Sigmoid colon (tissue), 7 donors: Measurements from ENCODE around the gene VPS33A. TPM values are rescaled to one million over a fixed set of nuclear protein-coding genes. Genes with fewer than 3 reads are reported as not detected.
"Not testable (repeated sequence)": the region's sequence is repeated elsewhere in the genome, so short reads cannot be mapped to it uniquely, and the experiment has no call there.

Experiments
- DNase-seq: peaks from one replicate; pipeline ENCODE4 v3.0.0-alpha.2; 2019
- H3K27ac ChIP-seq, 4 donors: fragments of 200-600 bp; sonication (generic); one replicate each; pipeline ENCODE4 v1.5.1; 2016 to 2019; ENCODE audit warnings: mild to moderate bottlenecking in 1 of 4
- H3K27me3 ChIP-seq, 3 donors: fragments of 200-600 bp; sonication (generic); one replicate each; pipeline ENCODE4 v1.5.1; 2019; ENCODE audit warnings: mild to moderate bottlenecking in 1 of 3
- H3K36me3 ChIP-seq, 4 donors: fragments of 200-600 bp; sonication (generic); one replicate each; pipeline ENCODE4 v1.5.1; 2016 to 2019
- H3K4me1 ChIP-seq, 4 donors: fragments of 200-600 bp; sonication (generic); one replicate each; pipeline ENCODE4 v1.5.1; 2017 to 2019
- H3K4me3 ChIP-seq, 4 donors: fragments of 200-600 bp; sonication (generic); one replicate each; pipeline ENCODE4 v1.5.1; 2017 to 2019; ENCODE audit warnings: mild to moderate bottlenecking in 2 of 4, moderate library complexity in 1 of 4
- H3K9me3 ChIP-seq, 4 donors: fragments of 200-600 bp in 3 of 4; sonication (generic) in 3 of 4; one replicate each; pipeline versions ENCODE4 v1.5.1 to v1.6.1; 2013 to 2019
- EP300 ChIP-seq, 4 donors: sonication (generic); formaldehyde crosslinking; IDR thresholded peaks; one replicate each; pipeline ENCODE4 v1.6.1; 2017; ENCODE audit warnings: antibody characterized with exemption in 4 of 4
- POLR2A ChIP-seq, 2 donors: fragments of 450-650 bp; IDR thresholded peaks; one replicate each; pipeline ENCODE4 v1.6.1; 2016; ENCODE audit warnings: antibody characterized with exemption in 2 of 2, mild to moderate bottlenecking in 2 of 2, moderate library complexity in 2 of 2
- POLR2AphosphoS5 ChIP-seq, 4 donors: sonication (generic); formaldehyde crosslinking; IDR thresholded peaks; one replicate each; pipeline ENCODE4 v1.6.1; 2017; ENCODE audit warnings: antibody characterized with exemption in 4 of 4
- WGBS, 2 donors: extraction: QIAGEN DNeasy Blood & Tissue Kit; methylation state at CpG; one replicate each; pipeline ENCODE4 v1.1.7; 2013; 5-methylcytosine and 5-hydroxymethylcytosine counted together
- intact Hi-C: fragments of 100-400 bp; cut with DNase I; formaldehyde crosslinking; loops from one replicate; pipeline ENCODE4 v1.15.1; 2023
- polyA plus RNA-seq, 3 donors: library from polyadenylated mRNA; stranded (reverse); fragments of 200-250 nt; gene quantifications; one replicate each; pipeline ENCODE4 v1.2.3, GENCODE V29; 2013
- total RNA-seq, 4 donors: library from RNA; depleted of rRNA; stranded (reverse); fragments of >200 nt; gene quantifications; one replicate each; pipeline ENCODE4 v1.1.0, GENCODE V29; 2016
- TF ChIP-seq, protein P1 (sequence below), 4 experiments: fragments of 450-650 bp in 3 of 4; fragments of 200-600 bp in 1 of 4; IDR thresholded peaks; one replicate each; pipeline ENCODE4 v1.5.1; 2016 to 2019; ENCODE audit warnings: antibody characterized with exemption in 4 of 4, mild to moderate bottlenecking in 3 of 4, moderate library complexity in 2 of 4
- donor health status: healthy with polysubstance abuse.
- donor health status: Bipolar disorder and iron deficiency.
- donor health status: healthy.

The VPS33A gene
- total and polyA plus RNA-seq, 7 donors = 9.6 to 17.8 (median 15.1) TPM

- DNase-seq = no peak
- peak overlapping the region in 3 of 4 donors; percentile 46 to 58 (median 57) for H3K4me3 ChIP-seq
- H3K27me3 ChIP-seq = peaks cover 15 to 68% (median 58%) of the 10 kb centered on the region in 3 donors
- WGBS, 2 donors = 10% methylated on average over 71 of the region's 71 CpGs
- TF ChIP-seq POLR2A (IDR thresholded peaks at IDR 0.05) (no peak), EP300 (IDR thresholded peaks at IDR 0.05) (no peak), POLR2AphosphoS5 (IDR thresholded peaks at IDR 0.05) (no peak)
- TF ChIP-seq, protein P1, sequence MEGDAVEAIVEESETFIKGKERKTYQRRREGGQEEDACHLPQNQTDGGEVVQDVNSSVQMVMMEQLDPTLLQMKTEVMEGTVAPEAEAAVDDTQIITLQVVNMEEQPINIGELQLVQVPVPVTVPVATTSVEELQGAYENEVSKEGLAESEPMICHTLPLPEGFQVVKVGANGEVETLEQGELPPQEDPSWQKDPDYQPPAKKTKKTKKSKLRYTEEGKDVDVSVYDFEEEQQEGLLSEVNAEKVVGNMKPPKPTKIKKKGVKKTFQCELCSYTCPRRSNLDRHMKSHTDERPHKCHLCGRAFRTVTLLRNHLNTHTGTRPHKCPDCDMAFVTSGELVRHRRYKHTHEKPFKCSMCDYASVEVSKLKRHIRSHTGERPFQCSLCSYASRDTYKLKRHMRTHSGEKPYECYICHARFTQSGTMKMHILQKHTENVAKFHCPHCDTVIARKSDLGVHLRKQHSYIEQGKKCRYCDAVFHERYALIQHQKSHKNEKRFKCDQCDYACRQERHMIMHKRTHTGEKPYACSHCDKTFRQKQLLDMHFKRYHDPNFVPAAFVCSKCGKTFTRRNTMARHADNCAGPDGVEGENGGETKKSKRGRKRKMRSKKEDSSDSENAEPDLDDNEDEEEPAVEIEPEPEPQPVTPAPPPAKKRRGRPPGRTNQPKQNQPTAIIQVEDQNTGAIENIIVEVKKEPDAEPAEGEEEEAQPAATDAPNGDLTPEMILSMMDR (IDR thresholded peaks at IDR 0.05) = no peak
- H3K27ac ChIP-seq = no peak overlapping the region
- H3K9me3 ChIP-seq = no peaks in the 10 kb centered on the region
- intact Hi-C loops = no loop called here
- H3K36me3 ChIP-seq = peaks cover 12 to 27% (median 24%) of the 10 kb centered on the region in 4 donors
- peaks cover 0 to 20% (median 19%) of the 10 kb centered on the region in 4 donors for H3K4me1 ChIP-seq
Observed at GRCh38 chr12:122204167-122205052, 61.9 kb downstream of the VPS33A start.

GRCh38 chr12:122203301-122204166 is 62.8 kb downstream of the VPS33A start, which contains the start of gene B3GNT4:
TSS of gene B3GNT4 (plus strand) at chr12:122203709. CDS start at chr12:122204619, 910 bp downstream.
- DNase-seq = no peak
- Histone ChIP-seq H3K4me1 (peaks cover 0 to 20% (median 19%) of the 10 kb centered on the region in 4 donors), H3K36me3 (peaks cover 7 to 19% (median 17%) of the 10 kb centered on the region in 4 donors), H3K4me3 (peak within 1 kb of the TSS; percentile 24 to 58 (median 52)), H3K9me3 (no peaks in the 10 kb centered on the region), H3K27ac (no peak within 1 kb of the TSS), H3K27me3 (peaks cover 15 to 68% (median 58%) of the 10 kb centered on the region in 3 donors)
- intact Hi-C loops = no loop called here
- peak in 1 of 4 donors; percentile 4 for TF ChIP-seq POLR2AphosphoS5 (IDR thresholded peaks at IDR 0.05)
- no peak for TF ChIP-seq EP300 (IDR thresholded peaks at IDR 0.05)
- WGBS, 2 donors = 1% methylated on average over 104 of the region's 104 CpGs

GRCh38 chr12:122202811-122203210 is 63.5 kb downstream of the VPS33A start:
- WGBS, 2 donors = 69 to 70% methylated on average over 19 of the region's 19 CpGs
- Histone ChIP-seq H3K27me3 (peaks cover 15 to 68% (median 58%) of the 10 kb centered on the region in 3 donors), H3K4me1 (peaks cover 0 to 20% (median 19%) of the 10 kb centered on the region in 4 donors), H3K4me3 (peak overlapping the region in 3 of 4 donors; percentile 46 to 58 (median 57)), H3K36me3 (peaks cover under 1 to 11% (median 10%) of the 10 kb centered on the region in 4 donors)
- DNase-seq, intact Hi-C loops, H3K27ac ChIP-seq, H3K9me3 ChIP-seq: not testable (repeated sequence)

DNA sequence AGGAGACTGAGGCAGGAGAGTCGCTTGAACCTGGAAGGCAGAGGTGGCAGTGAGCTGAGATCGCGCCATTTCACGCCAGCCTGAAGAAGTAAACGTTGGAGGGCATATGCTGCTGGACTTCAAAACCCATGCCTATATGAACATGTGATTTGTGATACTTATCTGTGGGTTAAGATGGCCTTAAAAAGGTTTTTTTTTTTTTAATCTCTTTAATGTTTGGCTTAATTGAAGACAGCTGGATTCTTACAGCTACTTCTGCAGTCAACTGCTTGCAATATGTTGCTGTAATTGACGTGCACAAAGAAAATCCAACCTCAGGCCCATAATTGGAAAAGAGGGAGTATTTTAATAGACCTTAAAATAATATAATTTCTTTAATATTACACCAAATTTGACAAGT is 64.3 kb downstream of the VPS33A start:
- Histone ChIP-seq H3K36me3 (peaks cover 0 to 5% (median 2%) of the 10 kb centered on the region in 4 donors), H3K4me1 (peaks cover 0 to 20% (median 19%) of the 10 kb centered on the region in 4 donors), H3K9me3 (no peaks in the 10 kb centered on the region), H3K27ac (no peak overlapping the region), H3K4me3 (no peak overlapping the region), H3K27me3 (peaks cover 15 to 68% (median 58%) of the 10 kb centered on the region in 3 donors)
- TF ChIP-seq, protein P1 (IDR thresholded peaks at IDR 0.05) = no peak
- no peak for TF ChIP-seq POLR2AphosphoS5 (IDR thresholded peaks at IDR 0.05)
- no peak for TF ChIP-seq POLR2A (IDR thresholded peaks at IDR 0.05)
- no peak for TF ChIP-seq EP300 (IDR thresholded peaks at IDR 0.05)
- WGBS, 2 donors = 93 to 94% methylated on average over 6 of the region's 6 CpGs
- intact Hi-C loops = no loop called here
- DNase-seq = no peak

- H3K27ac ChIP-seq = no peak overlapping the region
- H3K4me1 ChIP-seq = peaks cover 0 to 20% (median 19%) of the 10 kb centered on the region in 4 donors
- peaks cover 15 to 68% (median 58%) of the 10 kb centered on the region in 3 donors for H3K27me3 ChIP-seq
- H3K4me3 ChIP-seq = no peak overlapping the region
- intact Hi-C loops = no loop called here
- no peak for TF ChIP-seq POLR2AphosphoS5 (IDR thresholded peaks at IDR 0.05)
- TF ChIP-seq, protein P1 (IDR thresholded peaks at IDR 0.05) = no peak
- WGBS, 2 donors = 87 to 96% methylated on average over 5 of the region's 5 CpGs
- H3K9me3 ChIP-seq = no peaks in the 10 kb centered on the region
- H3K36me3 ChIP-seq = no peaks in the 10 kb centered on the region
- DNase-seq = no peak
Observed at GRCh38 chr12:122201381-122201780, 64.9 kb downstream of the VPS33A start.
